GM19025 (cell line): ENCODE measurements around the gene STX16.

ENCODE experiments used
- ATAC-seq: cut with Tn5 transposase; IDR thresholded peaks from one replicate; pipeline ENCODE4 v1.9.1; 2021; ENCODE audit warnings: mild to moderate bottlenecking, low read depth, moderate library complexity; ENCODE audit not compliant: unreplicated experiment

The STX16 gene

DNA sequence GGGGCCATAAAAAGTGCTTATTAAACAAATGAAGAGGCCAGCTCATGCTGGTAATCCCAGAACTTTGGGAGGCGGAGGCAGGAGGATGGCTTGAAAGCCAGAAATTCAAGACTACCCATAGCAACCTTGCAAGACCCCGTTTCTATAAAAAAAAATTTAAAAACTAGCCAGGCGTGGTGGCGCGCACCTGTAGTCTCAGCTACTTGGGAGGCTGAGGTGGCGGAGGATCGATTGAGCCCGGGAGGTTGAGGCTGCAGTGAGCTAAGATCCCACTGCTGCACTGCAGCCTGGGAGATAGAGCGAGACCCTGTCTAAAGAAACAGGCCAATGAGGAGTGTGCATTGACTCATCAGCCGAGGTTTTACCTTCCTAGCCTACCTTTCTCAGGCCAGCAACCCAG lies 56.7 kb downstream of the STX16 start:
- no peak for ATAC-seq

- no peak for ATAC-seq
These were observed 57.3 kb downstream of the STX16 start for GRCh38 chr20:58708246-58708931.

DNA sequence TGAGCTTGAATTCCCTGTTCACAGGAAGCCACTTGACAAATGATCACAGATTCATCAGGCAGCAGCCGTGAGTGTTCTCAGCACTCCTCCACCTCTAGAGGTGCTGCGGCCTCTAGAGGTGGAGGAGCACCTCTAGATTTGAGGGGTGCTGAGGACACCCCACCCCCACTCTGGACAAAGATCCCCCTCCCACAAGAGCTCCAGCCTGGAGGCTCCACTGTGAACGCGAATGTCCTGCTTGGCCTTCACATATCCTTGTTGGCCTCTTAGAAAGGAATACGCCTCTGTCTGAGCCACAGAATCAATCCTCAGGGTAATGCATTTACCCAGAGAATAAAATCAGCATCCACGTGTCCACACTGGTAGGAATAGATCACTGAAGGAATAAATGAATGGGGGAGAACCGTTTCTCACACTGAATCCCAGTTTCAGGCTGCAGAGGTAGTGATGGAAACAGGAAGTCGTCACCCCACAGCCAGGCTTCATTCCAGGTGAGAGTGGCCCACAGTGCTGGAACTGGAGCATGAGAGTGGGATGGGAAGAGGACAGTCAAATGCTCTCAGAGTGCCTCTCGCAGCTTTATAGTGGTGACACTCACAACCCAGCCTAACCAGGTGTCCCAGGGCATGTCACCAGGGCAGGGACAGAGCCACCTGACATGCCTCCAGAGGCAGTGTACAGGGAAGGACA lies 58.1 kb downstream of the STX16 start:
- ATAC-seq = no peak

GRCh38 chr20:58709703-58710039 lies 58.6 kb downstream of the STX16 start:
- ATAC-seq = no peak

DNA sequence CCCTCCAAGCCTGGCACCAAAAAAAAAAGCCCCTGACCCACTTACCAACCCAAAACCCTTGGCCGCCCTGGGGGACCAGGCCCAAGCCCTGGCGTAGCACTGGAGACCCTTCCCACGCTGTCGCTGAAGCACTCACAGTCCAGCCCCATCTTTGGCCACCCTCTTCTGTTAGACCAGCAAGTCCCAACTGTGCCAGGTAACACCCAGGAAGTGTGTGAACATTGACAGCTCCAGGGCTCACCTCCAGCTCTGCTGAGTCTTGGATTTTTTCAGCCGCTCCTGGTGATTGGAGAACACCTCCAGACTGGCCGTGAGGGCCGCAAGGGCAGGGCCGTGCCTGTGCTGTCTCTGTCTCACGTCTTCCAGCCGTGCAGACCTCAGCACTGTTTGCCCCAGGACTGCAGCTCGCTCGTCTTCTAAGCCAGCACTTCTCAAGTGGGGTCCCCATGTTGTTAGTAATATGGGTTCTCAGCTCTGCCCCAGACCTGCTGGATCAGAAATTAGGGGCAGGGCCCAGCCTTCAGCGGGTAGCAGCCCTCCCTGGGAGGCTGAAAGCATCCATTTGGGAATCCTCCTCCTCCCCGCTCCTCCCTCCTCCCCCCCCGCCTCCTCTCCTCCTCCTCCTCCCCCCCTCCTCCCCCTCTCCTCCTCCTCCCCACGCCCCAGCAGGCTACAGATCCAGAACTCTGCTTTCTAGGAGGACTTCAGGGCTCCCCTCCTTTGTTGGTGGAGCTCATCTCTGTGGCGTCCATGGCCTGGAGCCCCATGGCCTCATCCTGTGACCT lies 59.6 kb downstream of the STX16 start:
- ATAC-seq = no peak

DNA sequence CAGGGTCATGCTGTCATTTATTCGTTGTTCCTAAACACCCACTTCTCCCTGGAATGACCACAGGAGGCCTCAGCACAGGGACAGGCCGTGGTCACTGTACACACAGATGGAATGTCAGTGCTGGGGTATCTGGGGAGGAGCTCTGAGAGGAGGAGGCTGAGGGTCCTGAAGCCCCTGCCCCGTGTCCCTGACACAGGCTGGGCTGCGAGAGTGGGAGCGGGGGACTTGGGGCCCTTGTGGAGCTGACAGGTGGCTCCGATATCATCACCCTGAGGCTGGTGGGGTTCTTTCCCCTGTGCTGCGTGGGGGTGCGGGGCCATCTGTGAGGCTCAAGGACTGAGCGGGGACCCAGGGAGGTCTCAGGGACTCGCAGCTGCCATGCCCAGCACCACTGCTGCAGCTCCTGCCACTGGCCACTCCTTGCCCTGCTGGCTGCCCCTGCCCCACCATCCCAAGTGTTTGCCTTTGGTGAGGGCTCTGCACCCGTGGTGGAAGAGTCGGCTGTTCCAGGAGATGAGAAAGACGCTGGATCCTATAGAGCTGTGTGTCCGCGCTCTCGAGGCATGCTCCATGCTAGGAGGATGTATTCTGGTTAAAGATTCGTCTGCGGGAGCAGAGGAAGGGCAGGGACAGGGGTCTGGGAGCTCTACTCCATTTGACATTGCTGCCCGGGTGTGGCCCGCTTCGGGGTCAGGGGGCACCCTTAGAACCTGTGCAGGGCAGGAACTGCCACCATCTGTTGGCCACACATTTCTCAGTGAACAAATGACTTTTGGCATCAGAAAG lies 60.4 kb downstream of the STX16 start:
- ATAC-seq = no peak

- ATAC-seq = no peak
These were observed 61.2 kb downstream of the STX16 start for GRCh38 chr20:58712151-58712791.

DNA sequence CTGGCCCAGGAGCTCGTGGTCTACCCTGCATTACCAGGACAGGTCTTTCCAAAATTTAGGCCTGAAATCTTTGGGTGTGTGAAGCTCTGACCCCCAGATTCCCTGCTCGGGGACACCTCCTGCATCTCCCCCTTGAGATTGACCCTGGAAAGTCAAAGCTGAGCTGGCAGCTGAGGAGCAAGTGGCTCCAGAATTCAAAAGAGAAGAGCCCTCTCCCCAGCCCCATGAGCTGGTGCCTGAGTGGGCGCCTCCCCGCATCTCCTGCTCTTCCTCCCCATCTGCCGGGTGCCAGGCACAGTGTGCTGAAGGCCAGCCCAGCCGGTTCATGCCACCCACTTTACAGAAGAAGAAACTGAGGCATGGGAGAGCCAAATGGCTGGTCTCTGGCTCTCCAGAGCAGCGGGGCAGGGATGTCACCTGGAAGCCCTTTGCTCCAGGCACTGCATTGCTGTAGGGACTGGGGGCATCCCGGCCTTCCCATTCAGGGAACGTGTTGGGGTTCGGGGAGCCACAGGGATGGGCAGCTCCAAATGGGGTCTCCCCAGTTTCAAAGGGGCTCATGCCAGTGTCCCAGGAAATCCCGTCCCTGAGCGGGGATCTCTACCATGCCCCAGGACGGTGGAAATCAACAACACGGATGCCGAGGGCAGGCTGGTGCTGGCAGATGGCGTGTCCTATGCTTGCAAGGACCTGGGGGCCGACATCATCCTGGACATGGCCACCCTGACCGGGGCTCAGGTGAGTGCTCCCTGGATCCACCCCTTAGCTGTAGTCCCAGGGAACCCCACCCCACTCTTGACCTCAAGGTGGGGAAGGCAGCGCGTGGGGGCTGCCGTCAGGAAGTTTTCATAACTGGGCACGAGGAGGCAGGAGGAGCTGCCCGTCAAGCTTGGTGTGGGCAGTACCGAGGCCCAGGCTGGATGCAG lies 62.0 kb downstream of the STX16 start:
- ATAC-seq = no peak

DNA sequence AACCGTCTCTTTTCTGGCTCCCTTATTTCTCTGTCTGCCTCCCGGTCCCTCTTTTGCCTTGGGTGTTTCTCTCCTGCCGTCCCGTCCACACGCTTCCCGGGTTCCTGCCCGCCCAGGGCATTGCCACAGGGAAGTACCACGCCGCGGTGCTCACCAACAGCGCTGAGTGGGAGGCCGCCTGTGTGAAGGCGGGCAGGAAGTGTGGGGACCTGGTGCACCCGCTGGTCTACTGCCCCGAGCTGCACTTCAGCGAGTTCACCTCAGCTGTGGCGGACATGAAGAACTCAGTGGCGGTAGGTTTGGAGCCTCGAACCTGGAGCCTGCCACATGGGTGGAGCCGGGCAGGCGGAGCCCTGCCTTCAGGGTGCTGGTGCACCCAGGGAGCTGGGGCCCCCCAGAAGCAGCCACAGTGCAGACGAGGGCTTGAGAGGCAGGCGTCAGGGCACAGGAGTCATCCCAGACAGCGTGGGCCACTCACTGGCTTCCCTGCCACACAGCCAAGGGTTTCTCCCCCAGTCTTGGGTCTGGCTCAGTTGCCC lies 62.8 kb downstream of the STX16 start:
- ATAC-seq = no peak

- ATAC-seq = no peak
These were observed 63.3 kb downstream of the STX16 start for GRCh38 chr20:58714340-58714922.

GRCh38 chr20:58714923-58715351 lies 63.9 kb downstream of the STX16 start:
- ATAC-seq = no peak

- no peak for ATAC-seq
These were observed 64.3 kb downstream of the STX16 start for GRCh38 chr20:58715391-58715800.

DNA sequence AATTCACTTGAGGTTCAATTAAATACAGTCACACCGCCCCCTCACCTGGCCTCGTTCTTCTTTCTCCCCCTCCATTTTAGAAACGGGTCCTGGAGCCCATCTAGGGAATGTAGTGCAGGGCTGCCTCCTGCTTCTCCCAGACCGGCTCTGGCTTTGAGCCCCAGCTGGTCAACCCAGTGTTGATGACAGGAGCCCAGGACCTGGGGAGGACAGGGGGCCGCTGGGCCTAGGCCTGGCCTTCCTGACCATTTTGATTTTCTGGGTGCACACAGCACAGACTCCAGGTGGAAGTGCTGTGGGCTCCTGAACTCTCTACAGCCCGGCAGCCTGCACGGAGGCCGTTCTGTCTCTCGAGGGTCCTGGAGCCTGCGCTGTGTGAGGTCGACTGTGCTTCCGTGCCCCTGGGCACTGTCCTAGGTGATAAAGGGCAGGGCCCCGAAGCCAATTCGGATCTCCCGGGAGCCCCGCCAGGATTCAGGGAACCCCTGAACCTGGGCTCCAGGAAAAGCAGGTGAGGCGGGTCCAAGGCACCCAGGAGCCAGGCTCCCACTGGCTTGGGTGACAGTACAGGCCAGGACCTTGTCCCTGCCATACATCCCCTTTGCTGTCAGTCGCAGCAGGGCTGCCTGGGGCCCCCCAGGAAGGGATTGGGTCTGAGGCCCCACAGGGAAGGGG lies 64.9 kb downstream of the STX16 start:
- ATAC-seq = no peak

GRCh38 chr20:58716476-58717277 lies 65.6 kb downstream of the STX16 start:
- ATAC-seq = no peak

DNA sequence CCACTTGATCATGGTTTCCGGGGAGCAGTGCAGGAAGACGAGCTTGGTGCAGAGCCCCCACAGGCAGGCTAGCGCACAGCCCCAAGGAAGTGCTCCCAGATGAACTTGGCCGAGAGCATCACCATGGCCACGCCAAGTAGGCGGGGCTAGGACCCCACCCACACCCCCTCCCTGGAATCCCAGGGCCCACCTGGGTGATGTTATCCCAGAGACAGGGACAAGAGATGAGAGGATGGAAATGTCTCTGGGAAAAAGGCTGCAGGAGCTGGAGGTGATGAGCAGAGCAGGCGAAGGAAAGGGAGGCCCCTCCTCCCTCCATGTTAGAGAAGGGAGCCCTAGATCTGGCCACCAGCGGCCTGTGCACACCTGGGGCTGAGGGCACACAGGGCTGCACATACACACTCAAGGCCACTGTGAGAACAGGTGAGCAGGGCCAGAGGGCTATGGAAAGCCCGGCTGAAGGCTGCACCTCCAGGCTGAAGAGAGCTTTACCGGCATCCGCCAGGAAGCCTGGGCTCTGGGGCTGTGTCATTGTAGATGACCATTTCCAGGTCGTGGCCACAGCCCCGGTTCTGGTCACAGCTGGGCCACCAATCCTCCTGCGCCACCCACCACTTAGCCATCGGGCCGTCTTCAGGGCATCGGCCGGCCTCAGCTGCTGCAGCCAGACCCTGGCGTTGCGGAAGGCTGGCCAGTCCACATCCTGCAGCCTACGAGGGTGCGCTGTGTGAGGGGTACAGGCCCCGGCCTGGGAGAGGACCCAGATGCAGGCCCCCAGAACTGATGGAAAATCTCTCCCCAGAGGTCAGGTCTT lies 66.4 kb downstream of the STX16 start:
- ATAC-seq = no peak

GRCh38 chr20:58718121-58718563 lies 67.1 kb downstream of the STX16 start:
- ATAC-seq = no peak
